ENCODE data around the gene SH3RF3.

DNA sequence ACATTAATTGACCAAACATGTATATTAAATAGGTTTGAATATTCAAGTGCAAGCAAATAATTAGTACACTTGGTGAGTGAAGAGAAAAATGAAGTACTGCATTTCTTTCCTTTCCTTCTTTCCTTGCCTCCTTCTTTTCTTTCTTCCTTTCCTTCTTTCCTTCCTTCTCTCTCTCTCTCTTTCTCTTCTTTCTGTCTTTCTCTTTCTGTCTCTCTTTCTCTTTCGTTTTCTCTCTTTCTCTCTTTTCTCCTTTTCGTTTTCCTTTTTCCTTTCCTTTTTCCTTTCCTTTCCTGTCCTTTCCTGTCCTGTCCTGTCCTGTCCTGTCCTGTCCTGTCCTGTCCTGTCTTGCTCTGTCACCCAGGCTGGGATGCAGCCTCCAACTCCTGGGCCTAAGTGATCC, 119.6 kb downstream of the SH3RF3 start:
- no peak for TF ChIP-seq GATA2 (IDR thresholded peaks at IDR 0.05; ENCODE audit: low read depth, low read length)
- TF ChIP-seq GATA3 (IDR thresholded peaks at IDR 0.05; ENCODE audit: low read depth, low read length): no peak
